ENCODE results near the gene PACS2.

DNA sequence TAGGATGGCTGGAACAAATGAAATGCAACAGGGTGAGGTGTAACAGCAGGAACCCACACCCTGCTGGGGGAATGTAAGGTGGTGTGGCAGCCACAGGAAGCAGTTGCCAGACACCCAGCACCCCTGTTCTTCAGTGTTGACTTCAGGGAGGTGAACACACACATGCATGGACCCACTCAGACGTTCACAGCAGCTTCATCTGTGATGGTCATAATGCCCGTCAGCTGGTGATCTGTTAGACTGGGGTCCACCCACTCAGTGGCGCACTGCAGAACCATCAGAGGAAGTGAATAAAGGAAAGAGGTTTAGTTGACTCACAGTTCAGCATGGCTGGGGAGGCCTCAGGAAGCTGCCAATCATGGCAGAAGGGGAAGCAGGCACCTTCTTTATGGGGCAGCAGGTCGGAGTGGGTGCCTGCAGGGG lies 61.1 kb downstream of the PACS2 start:
- no peak for TF ChIP-seq ESRRA (CRISPR knock-in tag; IDR thresholded peaks at IDR 0.05; ENCODE audit: borderline replicate concordance)
- TF ChIP-seq, protein P1, sequence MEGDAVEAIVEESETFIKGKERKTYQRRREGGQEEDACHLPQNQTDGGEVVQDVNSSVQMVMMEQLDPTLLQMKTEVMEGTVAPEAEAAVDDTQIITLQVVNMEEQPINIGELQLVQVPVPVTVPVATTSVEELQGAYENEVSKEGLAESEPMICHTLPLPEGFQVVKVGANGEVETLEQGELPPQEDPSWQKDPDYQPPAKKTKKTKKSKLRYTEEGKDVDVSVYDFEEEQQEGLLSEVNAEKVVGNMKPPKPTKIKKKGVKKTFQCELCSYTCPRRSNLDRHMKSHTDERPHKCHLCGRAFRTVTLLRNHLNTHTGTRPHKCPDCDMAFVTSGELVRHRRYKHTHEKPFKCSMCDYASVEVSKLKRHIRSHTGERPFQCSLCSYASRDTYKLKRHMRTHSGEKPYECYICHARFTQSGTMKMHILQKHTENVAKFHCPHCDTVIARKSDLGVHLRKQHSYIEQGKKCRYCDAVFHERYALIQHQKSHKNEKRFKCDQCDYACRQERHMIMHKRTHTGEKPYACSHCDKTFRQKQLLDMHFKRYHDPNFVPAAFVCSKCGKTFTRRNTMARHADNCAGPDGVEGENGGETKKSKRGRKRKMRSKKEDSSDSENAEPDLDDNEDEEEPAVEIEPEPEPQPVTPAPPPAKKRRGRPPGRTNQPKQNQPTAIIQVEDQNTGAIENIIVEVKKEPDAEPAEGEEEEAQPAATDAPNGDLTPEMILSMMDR (IDR thresholded peaks at IDR 0.05), result no peak
- no peak for TF ChIP-seq FOXJ3 (CRISPR knock-in tag; IDR thresholded peaks at IDR 0.05; ENCODE audit: borderline replicate concordance)
- TF ChIP-seq, protein P2, sequence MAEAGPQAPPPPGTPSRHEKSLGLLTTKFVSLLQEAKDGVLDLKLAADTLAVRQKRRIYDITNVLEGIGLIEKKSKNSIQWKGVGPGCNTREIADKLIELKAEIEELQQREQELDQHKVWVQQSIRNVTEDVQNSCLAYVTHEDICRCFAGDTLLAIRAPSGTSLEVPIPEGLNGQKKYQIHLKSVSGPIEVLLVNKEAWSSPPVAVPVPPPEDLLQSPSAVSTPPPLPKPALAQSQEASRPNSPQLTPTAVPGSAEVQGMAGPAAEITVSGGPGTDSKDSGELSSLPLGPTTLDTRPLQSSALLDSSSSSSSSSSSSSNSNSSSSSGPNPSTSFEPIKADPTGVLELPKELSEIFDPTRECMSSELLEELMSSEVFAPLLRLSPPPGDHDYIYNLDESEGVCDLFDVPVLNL (CRISPR knock-in tag; IDR thresholded peaks at IDR 0.05; ENCODE audit: borderline replicate concordance, low read depth), result no peak
- no peak for TF ChIP-seq ETV6 (CRISPR knock-in tag; IDR thresholded peaks at IDR 0.05)
- TF ChIP-seq, protein P3, sequence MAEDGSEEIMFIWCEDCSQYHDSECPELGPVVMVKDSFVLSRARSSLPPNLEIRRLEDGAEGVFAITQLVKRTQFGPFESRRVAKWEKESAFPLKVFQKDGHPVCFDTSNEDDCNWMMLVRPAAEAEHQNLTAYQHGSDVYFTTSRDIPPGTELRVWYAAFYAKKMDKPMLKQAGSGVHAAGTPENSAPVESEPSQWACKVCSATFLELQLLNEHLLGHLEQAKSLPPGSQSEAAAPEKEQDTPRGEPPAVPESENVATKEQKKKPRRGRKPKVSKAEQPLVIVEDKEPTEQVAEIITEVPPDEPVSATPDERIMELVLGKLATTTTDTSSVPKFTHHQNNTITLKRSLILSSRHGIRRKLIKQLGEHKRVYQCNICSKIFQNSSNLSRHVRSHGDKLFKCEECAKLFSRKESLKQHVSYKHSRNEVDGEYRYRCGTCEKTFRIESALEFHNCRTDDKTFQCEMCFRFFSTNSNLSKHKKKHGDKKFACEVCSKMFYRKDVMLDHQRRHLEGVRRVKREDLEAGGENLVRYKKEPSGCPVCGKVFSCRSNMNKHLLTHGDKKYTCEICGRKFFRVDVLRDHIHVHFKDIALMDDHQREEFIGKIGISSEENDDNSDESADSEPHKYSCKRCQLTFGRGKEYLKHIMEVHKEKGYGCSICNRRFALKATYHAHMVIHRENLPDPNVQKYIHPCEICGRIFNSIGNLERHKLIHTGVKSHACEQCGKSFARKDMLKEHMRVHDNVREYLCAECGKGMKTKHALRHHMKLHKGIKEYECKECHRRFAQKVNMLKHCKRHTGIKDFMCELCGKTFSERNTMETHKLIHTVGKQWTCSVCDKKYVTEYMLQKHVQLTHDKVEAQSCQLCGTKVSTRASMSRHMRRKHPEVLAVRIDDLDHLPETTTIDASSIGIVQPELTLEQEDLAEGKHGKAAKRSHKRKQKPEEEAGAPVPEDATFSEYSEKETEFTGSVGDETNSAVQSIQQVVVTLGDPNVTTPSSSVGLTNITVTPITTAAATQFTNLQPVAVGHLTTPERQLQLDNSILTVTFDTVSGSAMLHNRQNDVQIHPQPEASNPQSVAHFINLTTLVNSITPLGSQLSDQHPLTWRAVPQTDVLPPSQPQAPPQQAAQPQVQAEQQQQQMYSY (CRISPR knock-in tag; IDR thresholded peaks at IDR 0.05), result no peak
- TF ChIP-seq IRF2 (CRISPR knock-in tag; IDR thresholded peaks at IDR 0.05; ENCODE audit: borderline replicate concordance, low read depth), result no peak
- TF ChIP-seq, protein P4, sequence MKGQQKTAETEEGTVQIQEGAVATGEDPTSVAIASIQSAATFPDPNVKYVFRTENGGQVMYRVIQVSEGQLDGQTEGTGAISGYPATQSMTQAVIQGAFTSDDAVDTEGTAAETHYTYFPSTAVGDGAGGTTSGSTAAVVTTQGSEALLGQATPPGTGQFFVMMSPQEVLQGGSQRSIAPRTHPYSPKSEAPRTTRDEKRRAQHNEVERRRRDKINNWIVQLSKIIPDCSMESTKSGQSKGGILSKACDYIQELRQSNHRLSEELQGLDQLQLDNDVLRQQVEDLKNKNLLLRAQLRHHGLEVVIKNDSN (CRISPR knock-in tag; IDR thresholded peaks at IDR 0.05), result no peak
- TF ChIP-seq, protein P5, sequence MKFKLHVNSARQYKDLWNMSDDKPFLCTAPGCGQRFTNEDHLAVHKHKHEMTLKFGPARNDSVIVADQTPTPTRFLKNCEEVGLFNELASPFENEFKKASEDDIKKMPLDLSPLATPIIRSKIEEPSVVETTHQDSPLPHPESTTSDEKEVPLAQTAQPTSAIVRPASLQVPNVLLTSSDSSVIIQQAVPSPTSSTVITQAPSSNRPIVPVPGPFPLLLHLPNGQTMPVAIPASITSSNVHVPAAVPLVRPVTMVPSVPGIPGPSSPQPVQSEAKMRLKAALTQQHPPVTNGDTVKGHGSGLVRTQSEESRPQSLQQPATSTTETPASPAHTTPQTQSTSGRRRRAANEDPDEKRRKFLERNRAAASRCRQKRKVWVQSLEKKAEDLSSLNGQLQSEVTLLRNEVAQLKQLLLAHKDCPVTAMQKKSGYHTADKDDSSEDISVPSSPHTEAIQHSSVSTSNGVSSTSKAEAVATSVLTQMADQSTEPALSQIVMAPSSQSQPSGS (CRISPR knock-in tag; IDR thresholded peaks at IDR 0.05; ENCODE audit: borderline replicate concordance, low read depth), result no peak
- TF ChIP-seq TEAD4 (CRISPR knock-in tag; IDR thresholded peaks at IDR 0.05), result no peak
- no peak for TF ChIP-seq ZNF121 (CRISPR knock-in tag; IDR thresholded peaks at IDR 0.05)
- no peak for TF ChIP-seq GABPB1 (CRISPR knock-in tag; IDR thresholded peaks at IDR 0.05)
- TF ChIP-seq, protein P6, sequence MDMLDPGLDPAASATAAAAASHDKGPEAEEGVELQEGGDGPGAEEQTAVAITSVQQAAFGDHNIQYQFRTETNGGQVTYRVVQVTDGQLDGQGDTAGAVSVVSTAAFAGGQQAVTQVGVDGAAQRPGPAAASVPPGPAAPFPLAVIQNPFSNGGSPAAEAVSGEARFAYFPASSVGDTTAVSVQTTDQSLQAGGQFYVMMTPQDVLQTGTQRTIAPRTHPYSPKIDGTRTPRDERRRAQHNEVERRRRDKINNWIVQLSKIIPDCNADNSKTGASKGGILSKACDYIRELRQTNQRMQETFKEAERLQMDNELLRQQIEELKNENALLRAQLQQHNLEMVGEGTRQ (CRISPR knock-in tag; IDR thresholded peaks at IDR 0.05), result no peak
- TF ChIP-seq, protein P7, sequence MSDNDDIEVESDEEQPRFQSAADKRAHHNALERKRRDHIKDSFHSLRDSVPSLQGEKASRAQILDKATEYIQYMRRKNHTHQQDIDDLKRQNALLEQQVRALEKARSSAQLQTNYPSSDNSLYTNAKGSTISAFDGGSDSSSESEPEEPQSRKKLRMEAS (CRISPR knock-in tag; IDR thresholded peaks at IDR 0.05), result no peak
